SK-N-SH (cell line): Measurements from ENCODE around the gene HSPB2. TPM values are rescaled to one million over a fixed set of nuclear protein-coding genes. Genes with fewer than 3 reads are reported as not detected.

Source experiments
- CTCF ChIA-PET: fragments of 300-600, 350-600 bp; formaldehyde crosslinking; extraction: SDS; loops from one replicate; lab custom pipeline; 2021; lab: Yijun Ruan, JAX
- POLR2A ChIA-PET: fragments of 350-600 bp; sonication (Branson Sonifier 250); formaldehyde crosslinking; extraction: SDS; loops from one replicate; lab custom pipeline; 2020; ENCODE audit warnings: antibody characterized with exemption, inconsistent platforms; lab: Yijun Ruan, JAX
- DNase-seq: peaks from one replicate; pipeline ENCODE4 v3.0.0; 2012
- H2AFZ ChIP-seq: fragments of 200-600 bp; sonication (generic); 2 replicates; pipeline ENCODE4 v1.8.1; 2016; ENCODE audit warnings: antibody characterized with exemption, mild to moderate bottlenecking, low read depth
- H3F3A ChIP-seq: fragments of 200-600 bp; sonication (generic); replicated peaks from 2 replicates; pipeline ENCODE3; 2016; ENCODE audit warnings: antibody characterized with exemption, mild to moderate bottlenecking; ENCODE audit not compliant: insufficient read depth
- H3K27ac ChIP-seq, 2 experiments: fragments of 200-500 bp in 1 of 2; fragments of 200-600 bp in 1 of 2; sonication (Bioruptor generic) in 1 of 2; sonication (generic), shearing (Covaris generic) in 1 of 2; 2 replicates each; pipeline versions ENCODE4 v1.5.1 to v1.6.1; 2014 to 2016; ENCODE audit warnings: low read depth in 2 of 2, inconsistent platforms in 1 of 2, low read length in 1 of 2, mild to moderate bottlenecking in 1 of 2, mixed read lengths in 1 of 2
- H3K27me3 ChIP-seq: fragments of 200-600 bp; sonication (generic), shearing (Covaris generic); 2 replicates; pipeline ENCODE4 v1.6.1; 2016; ENCODE audit warnings: mixed run types; ENCODE audit not compliant: insufficient read depth
- H3K36me3 ChIP-seq, 2 experiments: fragments of 200-500 bp in 1 of 2; fragments of 200-600 bp in 1 of 2; sonication (Bioruptor generic) in 1 of 2; sonication (generic) in 1 of 2; replicated peaks in 1 of 2; 2 replicates each; pipeline versions ENCODE3 to v1.5.1; 2014 to 2016; ENCODE audit warnings: low read length in 1 of 2, mild to moderate bottlenecking in 1 of 2; ENCODE audit not compliant: insufficient read depth in 2 of 2, control insufficient read depth in 1 of 2
- H3K4me1 ChIP-seq, 2 experiments: fragments of 200-500 bp in 1 of 2; fragments of 200-600 bp in 1 of 2; sonication (Bioruptor generic) in 1 of 2; sonication (generic), shearing (Covaris generic) in 1 of 2; 2 replicates each; pipeline versions ENCODE4 v1.5.1 to v1.6.1; 2014 to 2016; ENCODE audit warnings: low read depth in 1 of 2, low read length in 1 of 2, mixed run types in 1 of 2; ENCODE audit not compliant: insufficient read depth in 2 of 2, control insufficient read depth in 1 of 2
- H3K4me2 ChIP-seq: fragments of 200-600 bp; sonication (generic), shearing (Covaris generic); 2 replicates; pipeline ENCODE4 v1.6.1; 2017; ENCODE audit warnings: mixed run types
- H3K4me3 ChIP-seq, 2 experiments: fragments of 200-500 bp in 1 of 2; fragments of 200-600 bp in 1 of 2; sonication (Bioruptor generic) in 1 of 2; sonication (generic), shearing (Covaris generic) in 1 of 2; 2 replicates each; pipeline versions ENCODE4 v1.5.1 to v1.8.1; 2014 to 2016; ENCODE audit warnings: low read depth in 2 of 2, inconsistent platforms in 1 of 2, low read length in 1 of 2, mild to moderate bottlenecking in 1 of 2, mixed read lengths in 1 of 2, moderate library complexity in 1 of 2
- H3K79me2 ChIP-seq: fragments of 200-600 bp; sonication (generic); 2 replicates; pipeline ENCODE4 v1.8.1; 2017; ENCODE audit warnings: mild to moderate bottlenecking; ENCODE audit not compliant: insufficient read depth
- H3K9ac ChIP-seq: fragments of 200-600 bp; sonication (generic); 2 replicates; pipeline ENCODE4 v1.6.1; 2017; ENCODE audit warnings: mixed run types
- H3K9me2 ChIP-seq: fragments of 200-600 bp; sonication (generic); 2 replicates; pipeline ENCODE4 v1.6.1; 2017; ENCODE audit warnings: mixed run types
- H3K9me3 ChIP-seq: fragments of 200-600 bp; sonication (generic); 2 replicates; pipeline ENCODE4 v1.6.1; 2017; ENCODE audit warnings: mixed run types, mild to moderate bottlenecking, moderate library complexity
- H4K20me1 ChIP-seq: fragments of 200-600 bp; sonication (generic); 2 replicates; pipeline ENCODE4 v1.6.1; 2017; ENCODE audit warnings: mild to moderate bottlenecking, mixed run types; ENCODE audit not compliant: insufficient read depth
- ELF1 ChIP-seq: IDR thresholded peaks from 2 replicates; pipeline ENCODE4 v1.4.0; 2012
- EZH2phosphoT487 ChIP-seq: fragments of 200-600 bp; sonication (generic); IDR thresholded peaks from 2 replicates; pipeline ENCODE4 v1.6.1; 2017; ENCODE audit warnings: low read depth, mixed run types, mild to moderate bottlenecking, antibody characterized with exemption, moderate library complexity, borderline replicate concordance
- GABPA ChIP-seq: IDR thresholded peaks from 2 replicates; pipeline ENCODE4 v1.4.0; 2012; ENCODE audit warnings: low read depth, mild to moderate bottlenecking
- MXI1 ChIP-seq: IDR thresholded peaks from 2 replicates; pipeline ENCODE4 v1.6.1; 2012; ENCODE audit warnings: mild to moderate bottlenecking, low read depth, low read length, improper control_type of control experiment
- POLR2AphosphoS5 ChIP-seq: IDR thresholded peaks from 2 replicates; pipeline ENCODE4 v1.6.1; 2012; ENCODE audit warnings: low read depth, low read length
- TAF1 ChIP-seq: IDR thresholded peaks from 2 replicates; pipeline ENCODE4 v1.6.1; 2012; ENCODE audit warnings: low read depth, mild to moderate bottlenecking, low read length, moderate library complexity, borderline replicate concordance
- TCF12 ChIP-seq: IDR thresholded peaks from 2 replicates; pipeline ENCODE4 v1.4.0; 2012
- TEAD4 ChIP-seq: IDR thresholded peaks from 2 replicates; pipeline ENCODE4 v1.4.0; 2012; ENCODE audit warnings: mild to moderate bottlenecking, borderline replicate concordance; ENCODE audit not compliant: insufficient read depth
- YY1 ChIP-seq: IDR thresholded peaks from 2 replicates; pipeline ENCODE4 v1.4.0; 2012; ENCODE audit warnings: low read depth, mild to moderate bottlenecking
- WGBS: methylation state at CpG from one replicate; pipeline ENCODE4 v1.1.6; 2017; ENCODE audit warnings: low lambda C conversion rate; 5-methylcytosine and 5-hydroxymethylcytosine counted together
- polyA plus RNA-seq, 3 experiments: library from polyadenylated mRNA; depleted of rRNA; stranded (reverse); fragments of >200 nt; gene quantifications; 2 replicates each; pipeline ENCODE4 v1.2.3, GENCODE V29; 2012
- TF ChIP-seq, protein P1 (sequence below): IDR thresholded peaks from 2 replicates; pipeline ENCODE4 v1.4.0; 2012; ENCODE audit warnings: low read depth
- TF ChIP-seq, protein P2 (sequence below): fragments of 150-350 bp; IDR thresholded peaks from 2 replicates; pipeline ENCODE4 v1.6.1; 2017; ENCODE audit warnings: antibody characterized with exemption, low read length, low read depth, borderline replicate concordance
- TF ChIP-seq, protein P3 (sequence below): IDR thresholded peaks from 2 replicates; pipeline ENCODE4 v1.4.0; 2012; ENCODE audit warnings: low read depth, borderline replicate concordance
- TF ChIP-seq, protein P4 (sequence below): fragments of 150-350 bp; IDR thresholded peaks from 2 replicates; pipeline ENCODE4 v1.6.1; 2016; ENCODE audit warnings: mild to moderate bottlenecking, low read depth, low read length
- TF ChIP-seq, protein P5 (sequence below): IDR thresholded peaks from 2 replicates; pipeline ENCODE4; 2012
- TF ChIP-seq, protein P6 (sequence below): IDR thresholded peaks from 2 replicates; pipeline ENCODE4 v1.6.1; 2012; ENCODE audit warnings: mild to moderate bottlenecking, low read depth, low read length, moderate library complexity

Gene HSPB2, protein sequence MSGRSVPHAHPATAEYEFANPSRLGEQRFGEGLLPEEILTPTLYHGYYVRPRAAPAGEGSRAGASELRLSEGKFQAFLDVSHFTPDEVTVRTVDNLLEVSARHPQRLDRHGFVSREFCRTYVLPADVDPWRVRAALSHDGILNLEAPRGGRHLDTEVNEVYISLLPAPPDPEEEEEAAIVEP
- polyA plus RNA-seq (2012; rRNA removed), result not detected in 2 replicates
- polyA plus RNA-seq (2012; cell fraction: cytosol; rRNA removed), result 0.03 TPM in 1 of 2 replicates, not detected in the other
- 0.13 TPM in 1 of 2 replicates, not detected in the other for polyA plus RNA-seq (2012; cell fraction: nucleus; rRNA removed)

DNA sequence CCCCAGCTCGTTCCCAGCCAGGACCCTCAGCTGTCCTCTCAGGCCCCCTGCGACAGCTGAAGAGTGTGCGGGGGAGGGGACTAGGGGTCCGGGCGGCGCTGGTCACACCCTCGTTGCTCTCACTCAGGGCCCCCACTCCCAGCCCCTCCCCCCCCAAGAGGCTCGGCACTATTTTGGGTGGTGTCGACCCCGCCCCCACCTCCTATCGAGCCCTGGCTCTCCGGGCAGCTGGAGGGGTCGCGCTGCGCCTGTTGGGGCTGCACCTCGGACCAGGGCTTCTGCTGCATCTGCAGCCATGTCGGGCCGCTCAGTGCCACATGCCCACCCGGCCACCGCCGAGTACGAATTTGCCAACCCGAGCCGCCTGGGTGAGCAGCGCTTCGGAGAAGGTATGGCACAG, at the start of gene HSPB2:
Gene HSPB2, plus strand, starts transcription at position 200 of the 400 bp plus-strand sequence. Its CDS starts 96 bp downstream, at position 296.
- Histone ChIP-seq H3K4me2 (peak within 1 kb of the TSS; percentile 34; the same call in 1 of the 2 replicates), H3K27ac (peak within 1 kb of the TSS in 1 of 2 experiments; percentile 33; a peak in 1 of 4 replicates), H3K9me2 (no peaks in the 10 kb centered on the region), H2AFZ (peak within 1 kb of the TSS; percentile 46; the same call in 1 of the 2 replicates), H3F3A (no peaks in the 10 kb centered on the region), H4K20me1 (no peaks in the 10 kb centered on the region), H3K4me1 (peaks cover 6 to 7% of the 10 kb centered on the region in 2 experiments; a peak in 2 of 4 replicates), H3K36me3 (no peaks in the 10 kb centered on the region), H3K4me3 (no peak within 1 kb of the TSS), H3K27me3 (no peaks in the 10 kb centered on the region)
- 83% methylated on average over 11 of the region's 26 CpGs for WGBS
- DNase-seq, result no peak
- CTCF ChIA-PET, result no interaction called here
- TF ChIP-seq, protein P1, sequence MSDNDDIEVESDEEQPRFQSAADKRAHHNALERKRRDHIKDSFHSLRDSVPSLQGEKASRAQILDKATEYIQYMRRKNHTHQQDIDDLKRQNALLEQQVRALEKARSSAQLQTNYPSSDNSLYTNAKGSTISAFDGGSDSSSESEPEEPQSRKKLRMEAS, result no peak
- TF ChIP-seq ELF1 (no peak), TAF1 (no peak), POLR2AphosphoS5 (no peak), TCF12 (no peak), GABPA (no peak), YY1 (no peak), TEAD4 (no peak), MXI1 (no peak)
- TF ChIP-seq, protein P2, sequence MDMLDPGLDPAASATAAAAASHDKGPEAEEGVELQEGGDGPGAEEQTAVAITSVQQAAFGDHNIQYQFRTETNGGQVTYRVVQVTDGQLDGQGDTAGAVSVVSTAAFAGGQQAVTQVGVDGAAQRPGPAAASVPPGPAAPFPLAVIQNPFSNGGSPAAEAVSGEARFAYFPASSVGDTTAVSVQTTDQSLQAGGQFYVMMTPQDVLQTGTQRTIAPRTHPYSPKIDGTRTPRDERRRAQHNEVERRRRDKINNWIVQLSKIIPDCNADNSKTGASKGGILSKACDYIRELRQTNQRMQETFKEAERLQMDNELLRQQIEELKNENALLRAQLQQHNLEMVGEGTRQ, result no peak
- TF ChIP-seq, all 33 proteins: peak for 0
- Histone ChIP-seq H3K9me3 (no peaks in the 10 kb centered on the region), H3K9ac (no peak within 1 kb of the TSS), H3K79me2 (no peaks in the 10 kb centered on the region)
- POLR2A ChIA-PET, result no interaction called here

DNA sequence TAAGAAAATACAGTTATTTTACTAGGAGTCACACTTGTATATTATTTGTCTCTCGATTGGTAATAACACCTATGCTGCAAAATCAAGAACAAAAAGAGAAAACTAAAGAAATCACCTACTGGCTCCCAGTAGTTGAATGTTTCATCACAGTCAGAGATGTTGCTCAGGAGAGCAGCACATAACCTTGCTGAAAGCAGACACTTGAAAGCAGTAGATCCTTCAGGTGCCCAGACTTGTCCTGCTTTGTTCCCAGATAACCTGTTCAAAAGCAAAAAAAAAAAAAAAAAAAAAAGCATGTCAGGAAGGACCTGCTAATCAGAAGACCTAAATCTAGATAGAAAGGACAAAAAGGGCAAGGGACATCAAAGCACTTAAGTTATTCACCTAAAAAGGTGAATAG, 42.4 kb upstream of the HSPB2 start:
- Histone ChIP-seq H3K36me3 (peaks cover 28 to 29% of the 10 kb centered on the region in 2 experiments), H3K27me3 (no peaks in the 10 kb centered on the region), H3K27ac (0 out of 4 replicates have a peak overlapping the region, but pooled peaks of 1 of the 2 experiments have one; percentile 81), H2AFZ (no peak overlapping the region), H3F3A (peaks cover 3% of the 10 kb centered on the region), H3K9me3 (no peaks in the 10 kb centered on the region), H3K4me3 (peak overlapping the region in 1 of 2 experiments; percentile 81; a peak in 1 of 4 replicates), H3K4me2 (peak overlapping the region; percentile 85; the same call in 1 of the 2 replicates), H3K9ac (no peak overlapping the region), H3K79me2 (peaks cover 18% of the 10 kb centered on the region), H3K9me2 (no peaks in the 10 kb centered on the region), H4K20me1 (no peaks in the 10 kb centered on the region), H3K4me1 (peaks cover 0 to 6% of the 10 kb centered on the region in 2 experiments; a peak in 3 of 4 replicates)
- WGBS, result 75% methylated on average over 1 of the region's 1 CpG
- DNase-seq, result no peak
- CTCF ChIA-PET, result interaction anchor here (0.7 to 1.5 kb wide), 6 partner anchors 12 to 265 kb away, joined by 3 to 6 read pairs (median 3); no protein-coding TSS in a partner anchor
- POLR2A ChIA-PET, result interaction anchor here (1.2 to 1.7 kb wide), 3 partner anchors 10 to 57 kb away, joined by 3 to 9 read pairs (median 6); no protein-coding TSS in a partner anchor
- TF ChIP-seq, protein P3, sequence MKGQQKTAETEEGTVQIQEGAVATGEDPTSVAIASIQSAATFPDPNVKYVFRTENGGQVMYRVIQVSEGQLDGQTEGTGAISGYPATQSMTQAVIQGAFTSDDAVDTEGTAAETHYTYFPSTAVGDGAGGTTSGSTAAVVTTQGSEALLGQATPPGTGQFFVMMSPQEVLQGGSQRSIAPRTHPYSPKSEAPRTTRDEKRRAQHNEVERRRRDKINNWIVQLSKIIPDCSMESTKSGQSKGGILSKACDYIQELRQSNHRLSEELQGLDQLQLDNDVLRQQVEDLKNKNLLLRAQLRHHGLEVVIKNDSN, result no peak
- TF ChIP-seq EZH2phosphoT487, result no peak
- TF ChIP-seq, protein P1, result no peak
- TF ChIP-seq TEAD4, result no peak
- TF ChIP-seq, protein P2, result no peak
- TF ChIP-seq, protein P4, sequence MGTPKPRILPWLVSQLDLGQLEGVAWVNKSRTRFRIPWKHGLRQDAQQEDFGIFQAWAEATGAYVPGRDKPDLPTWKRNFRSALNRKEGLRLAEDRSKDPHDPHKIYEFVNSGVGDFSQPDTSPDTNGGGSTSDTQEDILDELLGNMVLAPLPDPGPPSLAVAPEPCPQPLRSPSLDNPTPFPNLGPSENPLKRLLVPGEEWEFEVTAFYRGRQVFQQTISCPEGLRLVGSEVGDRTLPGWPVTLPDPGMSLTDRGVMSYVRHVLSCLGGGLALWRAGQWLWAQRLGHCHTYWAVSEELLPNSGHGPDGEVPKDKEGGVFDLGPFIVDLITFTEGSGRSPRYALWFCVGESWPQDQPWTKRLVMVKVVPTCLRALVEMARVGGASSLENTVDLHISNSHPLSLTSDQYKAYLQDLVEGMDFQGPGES, result no peak
- TF ChIP-seq, protein P5, sequence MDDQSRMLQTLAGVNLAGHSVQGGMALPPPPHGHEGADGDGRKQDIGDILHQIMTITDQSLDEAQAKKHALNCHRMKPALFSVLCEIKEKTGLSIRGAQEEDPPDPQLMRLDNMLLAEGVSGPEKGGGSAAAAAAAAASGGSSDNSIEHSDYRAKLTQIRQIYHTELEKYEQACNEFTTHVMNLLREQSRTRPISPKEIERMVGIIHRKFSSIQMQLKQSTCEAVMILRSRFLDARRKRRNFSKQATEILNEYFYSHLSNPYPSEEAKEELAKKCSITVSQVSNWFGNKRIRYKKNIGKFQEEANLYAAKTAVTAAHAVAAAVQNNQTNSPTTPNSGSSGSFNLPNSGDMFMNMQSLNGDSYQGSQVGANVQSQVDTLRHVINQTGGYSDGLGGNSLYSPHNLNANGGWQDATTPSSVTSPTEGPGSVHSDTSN, result no peak
- TF ChIP-seq, protein P6, sequence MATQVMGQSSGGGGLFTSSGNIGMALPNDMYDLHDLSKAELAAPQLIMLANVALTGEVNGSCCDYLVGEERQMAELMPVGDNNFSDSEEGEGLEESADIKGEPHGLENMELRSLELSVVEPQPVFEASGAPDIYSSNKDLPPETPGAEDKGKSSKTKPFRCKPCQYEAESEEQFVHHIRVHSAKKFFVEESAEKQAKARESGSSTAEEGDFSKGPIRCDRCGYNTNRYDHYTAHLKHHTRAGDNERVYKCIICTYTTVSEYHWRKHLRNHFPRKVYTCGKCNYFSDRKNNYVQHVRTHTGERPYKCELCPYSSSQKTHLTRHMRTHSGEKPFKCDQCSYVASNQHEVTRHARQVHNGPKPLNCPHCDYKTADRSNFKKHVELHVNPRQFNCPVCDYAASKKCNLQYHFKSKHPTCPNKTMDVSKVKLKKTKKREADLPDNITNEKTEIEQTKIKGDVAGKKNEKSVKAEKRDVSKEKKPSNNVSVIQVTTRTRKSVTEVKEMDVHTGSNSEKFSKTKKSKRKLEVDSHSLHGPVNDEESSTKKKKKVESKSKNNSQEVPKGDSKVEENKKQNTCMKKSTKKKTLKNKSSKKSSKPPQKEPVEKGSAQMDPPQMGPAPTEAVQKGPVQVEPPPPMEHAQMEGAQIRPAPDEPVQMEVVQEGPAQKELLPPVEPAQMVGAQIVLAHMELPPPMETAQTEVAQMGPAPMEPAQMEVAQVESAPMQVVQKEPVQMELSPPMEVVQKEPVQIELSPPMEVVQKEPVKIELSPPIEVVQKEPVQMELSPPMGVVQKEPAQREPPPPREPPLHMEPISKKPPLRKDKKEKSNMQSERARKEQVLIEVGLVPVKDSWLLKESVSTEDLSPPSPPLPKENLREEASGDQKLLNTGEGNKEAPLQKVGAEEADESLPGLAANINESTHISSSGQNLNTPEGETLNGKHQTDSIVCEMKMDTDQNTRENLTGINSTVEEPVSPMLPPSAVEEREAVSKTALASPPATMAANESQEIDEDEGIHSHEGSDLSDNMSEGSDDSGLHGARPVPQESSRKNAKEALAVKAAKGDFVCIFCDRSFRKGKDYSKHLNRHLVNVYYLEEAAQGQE, result no peak
